Fibroblast of lung (primary cell): ENCODE results near the gene UACA.

Experiments used
- CTCF ChIP-seq, 2 donors: IDR thresholded peaks in 1 of 2; conservative IDR thresholded peaks in 1 of 2; 1 replicate in 1 of 2; 2 replicates in 1 of 2; pipeline ENCODE4 v1.5.1; 2011 to 2012; ENCODE audit warnings: low read length in 2 of 2, control low read depth in 1 of 2, inconsistent platforms in 1 of 2, low read depth in 1 of 2, mild to moderate bottlenecking in 1 of 2
- EZH2 ChIP-seq: IDR thresholded peaks from 2 replicates; pipeline ENCODE4 v1.5.1; 2012; ENCODE audit warnings: low read length, control low read depth, mild to moderate bottlenecking; ENCODE audit errors: missing control alignments

DNA sequence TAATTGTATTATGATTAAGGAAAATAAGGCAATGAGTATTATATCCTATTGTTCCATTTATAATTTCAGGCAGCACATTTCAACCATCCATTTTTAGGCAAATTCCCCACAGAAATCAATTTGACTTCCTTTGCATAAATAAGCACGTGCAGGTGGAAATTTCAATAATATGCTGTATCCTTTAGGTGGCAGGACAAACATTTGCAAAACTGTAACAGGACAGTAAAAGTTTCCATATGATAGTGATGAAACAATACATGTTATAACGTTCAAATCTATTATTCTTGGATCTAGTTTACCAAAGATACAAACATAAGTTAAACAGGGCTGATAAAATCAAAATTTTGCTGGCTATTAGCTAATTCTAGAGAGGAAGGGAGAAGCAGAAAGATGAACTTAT lies 8.5 kb downstream of the UACA start:
- no peak for TF ChIP-seq CTCF (conservative IDR thresholded peaks at IDR 0.05 in 1 of 2, IDR thresholded peaks at IDR 0.05 in 1 of 2; ENCODE audit: low read depth in 1 of 2, low read length in 2 of 2)
- TF ChIP-seq EZH2: no peak
